Measurements from ENCODE around the gene NXN. TPM values are rescaled to one million over a fixed set of nuclear protein-coding genes. Genes with fewer than 3 reads are reported as not detected.
"Not testable (repeated sequence)": the region's sequence is repeated elsewhere in the genome, so short reads cannot be mapped to it uniquely, and the experiment has no call there.

NXN gene
- total RNA-seq, 1 donor from 2014 or later: 67.3 TPM

GRCh38 chr17:848402-848801 lies 131.2 kb downstream of the NXN start:
- no peaks in the 10 kb centered on the region for H3K9me3 ChIP-seq
- intact Hi-C loops (cut with DNase I): no loop called here
- TF ChIP-seq CTCF (IDR thresholded peaks at IDR 0.05): no peak
- H3K36me3 ChIP-seq: no peaks in the 10 kb centered on the region
- H3K27ac ChIP-seq: no peak overlapping the region
- H3K4me1 ChIP-seq: no peaks in the 10 kb centered on the region
- H3K4me3 ChIP-seq: no peak overlapping the region
- H3K27me3 ChIP-seq: no peaks in the 10 kb centered on the region
- DNase-seq (ENCODE audit: low spot score in 2 of 2): no peak

- no peaks in the 10 kb centered on the region for H3K27me3 ChIP-seq
- H3K36me3 ChIP-seq: no peaks in the 10 kb centered on the region
- DNase-seq (ENCODE audit: low spot score in 2 of 2): no peak
- peak overlapping the region; percentile 48 to 53 for H3K27ac ChIP-seq
- H3K9me3 ChIP-seq: no peaks in the 10 kb centered on the region
- no peaks in the 10 kb centered on the region for H3K4me1 ChIP-seq
- intact Hi-C loops (cut with DNase I): no loop called here
- peak overlapping the region; percentile 47 to 63 for H3K4me3 ChIP-seq
- no peak for TF ChIP-seq CTCF (IDR thresholded peaks at IDR 0.05)
Measured at GRCh38 chr17:846901-847843, 132.4 kb downstream of the NXN start.

- H3K27me3 ChIP-seq: no peaks in the 10 kb centered on the region
- intact Hi-C loops (cut with DNase I): no loop called here
- H3K9me3 ChIP-seq: no peaks in the 10 kb centered on the region
- DNase-seq (ENCODE audit: low spot score in 2 of 2): no peak
- no peak overlapping the region for H3K27ac ChIP-seq
- H3K36me3 ChIP-seq: no peaks in the 10 kb centered on the region
- H3K4me3 ChIP-seq: no peak overlapping the region
- no peaks in the 10 kb centered on the region for H3K4me1 ChIP-seq
- TF ChIP-seq CTCF (IDR thresholded peaks at IDR 0.05): no peak
Measured at GRCh38 chr17:841313-841712, 138.3 kb downstream of the NXN start.

- TF ChIP-seq CTCF (IDR thresholded peaks at IDR 0.05): no peak
- Histone ChIP-seq H3K36me3 (no peaks in the 10 kb centered on the region), H3K27ac (no peak overlapping the region), H3K27me3 (no peaks in the 10 kb centered on the region), H3K4me3 (no peak overlapping the region), H3K4me1 (no peaks in the 10 kb centered on the region), H3K9me3 (no peaks in the 10 kb centered on the region)
- DNase-seq (ENCODE audit: low spot score in 2 of 2): no peak
- intact Hi-C loops (cut with DNase I): no loop called here
Measured at GRCh38 chr17:838486-838885, 141.1 kb downstream of the NXN start.

GRCh38 chr17:836151-836550 lies 143.4 kb downstream of the NXN start:
- Histone ChIP-seq H3K4me3 (no peak overlapping the region), H3K4me1 (no peaks in the 10 kb centered on the region), H3K27ac (no peak overlapping the region), H3K9me3 (no peaks in the 10 kb centered on the region), H3K27me3 (no peaks in the 10 kb centered on the region), H3K36me3 (no peaks in the 10 kb centered on the region)
- no peak for DNase-seq (ENCODE audit: low spot score in 2 of 2)
- intact Hi-C loops (cut with DNase I): no loop called here
- no peak for TF ChIP-seq CTCF (IDR thresholded peaks at IDR 0.05)

GRCh38 chr17:835721-836120 lies 143.9 kb downstream of the NXN start:
- intact Hi-C loops (cut with DNase I): not testable (repeated sequence)

More at GRCh38 chr17:835721-836120, 143.9 kb downstream of the NXN start:
- not testable (repeated sequence) for H3K36me3 ChIP-seq; H3K9me3 ChIP-seq; H3K27me3 ChIP-seq; H3K4me3 ChIP-seq; H3K4me1 ChIP-seq; DNase-seq (ENCODE audit: low spot score in 2 of 2)
- H3K27ac ChIP-seq: peak overlapping the region in 1 of 2 donors; percentile 14

Measured in ascending aorta (tissue), 2 donors.